ENCODE results near the gene MRPS16.

DNA sequence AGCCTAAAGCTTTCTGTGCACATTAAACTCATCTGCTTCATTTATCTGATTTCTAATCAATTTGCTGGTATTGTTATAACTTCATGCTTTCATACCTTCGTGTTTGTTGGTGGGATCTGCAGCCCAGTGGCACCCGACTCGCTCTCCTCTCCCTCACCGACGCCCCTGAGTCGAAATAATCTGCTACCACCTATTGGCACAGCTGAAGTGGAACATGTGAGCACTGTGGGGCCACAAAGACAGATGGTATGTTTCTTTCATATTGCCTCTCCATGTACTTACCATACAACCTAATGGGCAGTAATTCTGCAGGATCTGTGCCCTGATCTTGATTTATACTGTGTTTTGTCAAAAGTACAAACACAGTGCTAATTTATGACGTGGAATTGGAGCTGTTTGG, 17.7 kb downstream of the MRPS16 start:
- TF ChIP-seq, protein P1, sequence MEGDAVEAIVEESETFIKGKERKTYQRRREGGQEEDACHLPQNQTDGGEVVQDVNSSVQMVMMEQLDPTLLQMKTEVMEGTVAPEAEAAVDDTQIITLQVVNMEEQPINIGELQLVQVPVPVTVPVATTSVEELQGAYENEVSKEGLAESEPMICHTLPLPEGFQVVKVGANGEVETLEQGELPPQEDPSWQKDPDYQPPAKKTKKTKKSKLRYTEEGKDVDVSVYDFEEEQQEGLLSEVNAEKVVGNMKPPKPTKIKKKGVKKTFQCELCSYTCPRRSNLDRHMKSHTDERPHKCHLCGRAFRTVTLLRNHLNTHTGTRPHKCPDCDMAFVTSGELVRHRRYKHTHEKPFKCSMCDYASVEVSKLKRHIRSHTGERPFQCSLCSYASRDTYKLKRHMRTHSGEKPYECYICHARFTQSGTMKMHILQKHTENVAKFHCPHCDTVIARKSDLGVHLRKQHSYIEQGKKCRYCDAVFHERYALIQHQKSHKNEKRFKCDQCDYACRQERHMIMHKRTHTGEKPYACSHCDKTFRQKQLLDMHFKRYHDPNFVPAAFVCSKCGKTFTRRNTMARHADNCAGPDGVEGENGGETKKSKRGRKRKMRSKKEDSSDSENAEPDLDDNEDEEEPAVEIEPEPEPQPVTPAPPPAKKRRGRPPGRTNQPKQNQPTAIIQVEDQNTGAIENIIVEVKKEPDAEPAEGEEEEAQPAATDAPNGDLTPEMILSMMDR (IDR thresholded peaks at IDR 0.05; ENCODE audit: insufficient read depth, low read depth, low read length), result no peak
- TF ChIP-seq EZH2 (IDR thresholded peaks at IDR 0.05; ENCODE audit: insufficient read depth, low read length), result no peak
